NT2/D1 (cell line): Measurements from ENCODE around the gene NPL.

Experiments
- DNase-seq: peaks from one replicate; pipeline ENCODE4 v3.0.0-alpha.2; 2011; ENCODE audit warnings: low read depth, low spot score
- H3K27me3 ChIP-seq: 2 replicates; pipeline ENCODE4 v1.6.0; 2011; ENCODE audit warnings: mild to moderate bottlenecking; ENCODE audit not compliant: insufficient read length, insufficient read depth
- H3K36me3 ChIP-seq: 2 replicates; pipeline ENCODE4 v1.6.1; 2011; ENCODE audit warnings: mild to moderate bottlenecking, low read length, mixed read lengths; ENCODE audit not compliant: insufficient read depth, insufficient read length
- H3K4me1 ChIP-seq: 2 replicates; pipeline ENCODE4 v1.5.1; 2011; ENCODE audit not compliant: insufficient read depth, insufficient read length
- H3K4me3 ChIP-seq: 2 replicates; pipeline ENCODE4 v1.5.1; 2011; ENCODE audit warnings: low read depth; ENCODE audit not compliant: insufficient read length
- H3K9ac ChIP-seq: 2 replicates; pipeline ENCODE4 v1.6.0; 2011; ENCODE audit warnings: low read depth; ENCODE audit not compliant: insufficient read length
- H3K9me3 ChIP-seq: 2 replicates; pipeline ENCODE4 v1.5.1; 2011; ENCODE audit warnings: mild to moderate bottlenecking, low read length; ENCODE audit not compliant: insufficient read depth
- SUZ12 ChIP-seq: IDR thresholded peaks from 2 replicates; pipeline ENCODE4 v1.6.1; 2011; ENCODE audit not compliant: insufficient read length, insufficient read depth; ENCODE audit errors: extremely low read depth
- YY1 ChIP-seq: IDR thresholded peaks from 2 replicates; pipeline ENCODE4 v1.6.1; 2011; ENCODE audit not compliant: insufficient read length, insufficient read depth
- ZNF274 ChIP-seq: IDR thresholded peaks from 2 replicates; pipeline ENCODE4 v1.6.1; 2011; ENCODE audit warnings: mild to moderate bottlenecking, low read depth, low read length

NPL gene

GRCh38 chr1:182755632-182756031, 33.9 kb upstream of the NPL start:
- peaks cover 3% of the 10 kb centered on the region for H3K4me1 ChIP-seq
- TF ChIP-seq SUZ12 = no peak
- TF ChIP-seq ZNF274 = no peak
- TF ChIP-seq YY1 = no peak
- DNase-seq = no peak

GRCh38 chr1:182756423-182756822, 33.1 kb upstream of the NPL start:
- peaks cover 3% of the 10 kb centered on the region for H3K4me1 ChIP-seq
- H3K9me3 ChIP-seq = peaks cover 4% of the 10 kb centered on the region; the same call in 1 of the 2 replicates
- H3K36me3 ChIP-seq = no peaks in the 10 kb centered on the region
- H3K4me3 ChIP-seq = no peak overlapping the region
- no peak for TF ChIP-seq YY1
- no peak for TF ChIP-seq SUZ12
- TF ChIP-seq ZNF274 = no peak
- DNase-seq = no peak
- no peaks in the 10 kb centered on the region for H3K27me3 ChIP-seq
- H3K9ac ChIP-seq = no peak overlapping the region

More at GRCh38 chr1:182755632-182756031, 33.9 kb upstream of the NPL start:
- Histone ChIP-seq H3K9me3 (no peaks in the 10 kb centered on the region), H3K4me3 (no peak overlapping the region), H3K27me3 (no peaks in the 10 kb centered on the region), H3K36me3 (no peaks in the 10 kb centered on the region), H3K9ac (no peak overlapping the region)

GRCh38 chr1:182761396-182762395, 27.9 kb upstream of the NPL start:
- no peak overlapping the region for H3K9ac ChIP-seq
- peaks cover 12% of the 10 kb centered on the region; the same call in 1 of the 2 replicates for H3K9me3 ChIP-seq

GRCh38 chr1:182762536-182762935, 27.0 kb upstream of the NPL start:
- Histone ChIP-seq H3K4me3 (no peak overlapping the region), H3K36me3 (no peaks in the 10 kb centered on the region), H3K4me1 (no peaks in the 10 kb centered on the region), H3K9me3 (peaks cover 12% of the 10 kb centered on the region; the same call in 1 of the 2 replicates), H3K27me3 (no peaks in the 10 kb centered on the region), H3K9ac (no peak overlapping the region)
- no peak for DNase-seq
- no peak for TF ChIP-seq ZNF274

More at GRCh38 chr1:182761396-182762395, 27.9 kb upstream of the NPL start:
- no peaks in the 10 kb centered on the region for H3K36me3 ChIP-seq
- no peaks in the 10 kb centered on the region for H3K4me1 ChIP-seq
- TF ChIP-seq YY1 (no peak), SUZ12 (no peak), ZNF274 (no peak)
- H3K27me3 ChIP-seq = no peaks in the 10 kb centered on the region
- H3K4me3 ChIP-seq = no peak overlapping the region
- DNase-seq = no peak

- Histone ChIP-seq H3K9ac (no peak overlapping the region), H3K27me3 (no peaks in the 10 kb centered on the region), H3K36me3 (no peaks in the 10 kb centered on the region), H3K9me3 (peaks cover 12% of the 10 kb centered on the region; the same call in 1 of the 2 replicates), H3K4me1 (no peaks in the 10 kb centered on the region), H3K4me3 (no peak overlapping the region)
- no peak for DNase-seq
- TF ChIP-seq YY1 = no peak
- TF ChIP-seq ZNF274 = no peak
- TF ChIP-seq SUZ12 = no peak
These were observed 25.4 kb upstream of the NPL start for GRCh38 chr1:182764029-182764727.

GRCh38 chr1:182765391-182765790, 24.2 kb upstream of the NPL start:
- no peak for DNase-seq
- Histone ChIP-seq H3K4me3 (no peak overlapping the region), H3K9ac (no peak overlapping the region), H3K36me3 (no peaks in the 10 kb centered on the region), H3K27me3 (no peaks in the 10 kb centered on the region), H3K4me1 (no peaks in the 10 kb centered on the region), H3K9me3 (peaks cover 12% of the 10 kb centered on the region; the same call in 1 of the 2 replicates)
- TF ChIP-seq ZNF274 = no peak

GRCh38 chr1:182766050-182766449, 23.5 kb upstream of the NPL start:
- H3K4me1 ChIP-seq = no peaks in the 10 kb centered on the region
- TF ChIP-seq YY1 (no peak), ZNF274 (no peak), SUZ12 (no peak)
- H3K36me3 ChIP-seq = no peaks in the 10 kb centered on the region
- no peak overlapping the region for H3K9ac ChIP-seq
- peaks cover 12% of the 10 kb centered on the region; the same call in 1 of the 2 replicates for H3K9me3 ChIP-seq
- DNase-seq = no peak
- no peak overlapping the region for H3K4me3 ChIP-seq
- no peaks in the 10 kb centered on the region for H3K27me3 ChIP-seq
